HepG2 (cell line): Measurements from ENCODE around the gene ATG4B. TPM values are rescaled to one million over a fixed set of nuclear protein-coding genes. Genes with fewer than 3 reads are reported as not detected.

ENCODE experiments used
- ATAC-seq: fragments of 200-7000 bp; cut with Tn5 transposase; 3 replicates; pipeline ENCODE4 v1.9.1; 2020; ENCODE audit warnings: mild to moderate bottlenecking, moderate library complexity
- BruUV-seq: library from RNA; stranded (reverse); fragments of 400-500 nt; replicated peaks from 2 replicates; lab custom pipeline; 2021; lab: Mats Ljungman, UMichigan
- CTCF ChIA-PET: fragments of 300-600 bp; formaldehyde crosslinking; extraction: SDS; loops from one replicate; lab custom pipeline; 2021; ENCODE audit warnings: low total read pairs, inconsistent platforms, low intra/inter-chr PET ratio; lab: Yijun Ruan, JAX
- POLR2A ChIA-PET: fragments of 350-600 bp; sonication (Branson Sonifier 250); formaldehyde crosslinking; loops from one replicate; lab custom pipeline; 2020; ENCODE audit warnings: antibody characterized with exemption, inconsistent platforms; lab: Yijun Ruan, JAX
- DNase-seq: peaks from one replicate; pipeline ENCODE4 v3.0.0-alpha.2; 2015; ENCODE audit warnings: low spot score
- FAIRE-seq: peaks from 3 replicates; lab custom pipeline; 2011; peaks lifted over from hg19 to GRCh38; lab: Jason Lieb, UNC
- H2AFZ ChIP-seq: one replicate; pipeline ENCODE4 v1.6.1; 2011; ENCODE audit warnings: low read length, inconsistent platforms
- H3K27ac ChIP-seq: fragments of 300-600 bp; 3 replicates; pipeline ENCODE4 v1.8.0; 2011; ENCODE audit warnings: mixed run types, mild to moderate bottlenecking, mixed read lengths, low read length, inconsistent platforms; ENCODE audit not compliant: insufficient read depth; ENCODE audit errors: extremely low read length
- H3K27me3 ChIP-seq, 2 experiments: fragments of 200-600 bp in 1 of 2; 2 replicates in 1 of 2; 3 replicates in 1 of 2; pipeline versions ENCODE4 v1.6.0 to v1.8.0; 2011; ENCODE audit warnings: low read length in 2 of 2, mild to moderate bottlenecking in 2 of 2, moderate library complexity in 2 of 2, inconsistent platforms in 1 of 2; ENCODE audit not compliant: insufficient read depth in 2 of 2, control insufficient read depth in 1 of 2
- H3K36me3 ChIP-seq, 2 experiments: fragments of 200-600 bp in 1 of 2; replicated peaks in 1 of 2; 2 replicates in 1 of 2; 3 replicates in 1 of 2; pipeline versions ENCODE4 v1.5.1 to v1.8.0; 2011; ENCODE audit warnings: low read length in 2 of 2, inconsistent platforms in 1 of 2; ENCODE audit not compliant: insufficient read depth in 2 of 2, control insufficient read depth in 1 of 2
- H3K4me1 ChIP-seq: 2 replicates; pipeline ENCODE4 v1.5.1; 2012; ENCODE audit warnings: low read length, inconsistent platforms; ENCODE audit not compliant: insufficient read depth
- H3K4me2 ChIP-seq: 2 replicates; pipeline ENCODE4 v1.6.0; 2011; ENCODE audit warnings: low read depth, low read length, inconsistent platforms
- H3K4me3 ChIP-seq, 3 experiments: fragments of 200-600 bp in 1 of 3; sonication (generic), shearing (Covaris generic) in 1 of 3; replicated peaks in 1 of 3; 2 replicates each; pipeline ENCODE4 v1.5.1; 2011 to 2016; ENCODE audit warnings: low read length in 3 of 3, inconsistent platforms in 2 of 3, low read depth in 2 of 3, mild to moderate bottlenecking in 2 of 3, control low read depth in 1 of 3, mixed read lengths in 1 of 3; ENCODE audit not compliant: insufficient read depth in 1 of 3
- H3K79me2 ChIP-seq: one replicate; pipeline ENCODE4 v1.6.1; 2011; ENCODE audit warnings: low read length, inconsistent platforms; ENCODE audit not compliant: insufficient read depth
- H3K9ac ChIP-seq: 2 replicates; pipeline ENCODE4 v1.6.0; 2011; ENCODE audit warnings: mild to moderate bottlenecking, low read depth, low read length, inconsistent platforms; ENCODE audit not compliant: insufficient read depth
- H3K9me3 ChIP-seq: 2 replicates; pipeline ENCODE4 v1.5.1; 2012; ENCODE audit warnings: mild to moderate bottlenecking, low read length
- H4K20me1 ChIP-seq: 2 replicates; pipeline ENCODE4 v1.6.0; 2011; ENCODE audit warnings: inconsistent platforms, mild to moderate bottlenecking, low read length, moderate library complexity; ENCODE audit not compliant: insufficient read depth
- HOXA3 ChIP-seq: sonication (generic); formaldehyde crosslinking; IDR thresholded peaks from 2 replicates; pipeline ENCODE4 v1.5.0; 2020; ENCODE audit warnings: missing genetic modification reagents
- KDM2A ChIP-seq: sonication (generic); formaldehyde crosslinking; IDR thresholded peaks from 2 replicates; pipeline ENCODE4 v1.4.0; 2020; ENCODE audit warnings: low read depth, missing genetic modification reagents, borderline replicate concordance
- KDM3A ChIP-seq: IDR thresholded peaks from 2 replicates; pipeline ENCODE4 v1.6.1; 2018; ENCODE audit warnings: low read depth, missing compliant biosample characterization
- MAFF ChIP-seq: IDR thresholded peaks from 2 replicates; pipeline ENCODE4 v1.6.1; 2011; ENCODE audit warnings: low read depth, low read length, improper control_type of control experiment
- MIER3 ChIP-seq: IDR thresholded peaks from 2 replicates; pipeline ENCODE4 v1.6.1; 2016; ENCODE audit warnings: missing compliant biosample characterization, borderline replicate concordance
- PBX2 ChIP-seq: IDR thresholded peaks from 2 replicates; pipeline ENCODE4 v1.6.1; 2016; ENCODE audit warnings: control low read depth
- PHF5A ChIP-seq: IDR thresholded peaks from one replicate; pipeline ENCODE4 v1.6.1; 2018; ENCODE audit warnings: low read depth, missing genetic modification reagents; ENCODE audit not compliant: unreplicated experiment
- PHF8 ChIP-seq: sonication (generic); formaldehyde crosslinking; IDR thresholded peaks from 2 replicates; pipeline ENCODE4 v1.5.0; 2020; ENCODE audit warnings: missing genetic modification reagents
- PRDM4 ChIP-seq: sonication (generic); formaldehyde crosslinking; IDR thresholded peaks from 2 replicates; pipeline ENCODE4 v1.9.0; 2021; ENCODE audit warnings: missing genetic modification reagents, borderline replicate concordance
- RARG ChIP-seq: sonication (generic); formaldehyde crosslinking; IDR thresholded peaks from 2 replicates; pipeline ENCODE4 v1.4.0; 2020; ENCODE audit warnings: low read depth, mild to moderate bottlenecking, missing genetic modification reagents
- RBM39 ChIP-seq: fragments of 200-400 bp; formaldehyde crosslinking; IDR thresholded peaks from one replicate; pipeline ENCODE4 v1.6.1; 2018; ENCODE audit warnings: antibody characterized with exemption, mild to moderate bottlenecking, low read depth, low read length; ENCODE audit not compliant: poor library complexity, severe bottlenecking
- SOX6 ChIP-seq, 2 experiments: fragments of 450-650 bp in 1 of 2; sonication (generic) in 1 of 2; formaldehyde crosslinking in 1 of 2; IDR thresholded peaks; 2 replicates each; pipeline versions ENCODE4 v1.4.0 to v1.6.1; 2017 to 2020; ENCODE audit warnings: antibody characterized with exemption in 1 of 2, mild to moderate bottlenecking in 1 of 2, missing genetic modification reagents in 1 of 2
- SP140L ChIP-seq: sonication (generic); formaldehyde crosslinking; IDR thresholded peaks from 2 replicates; pipeline ENCODE4 v1.4.0; 2020; ENCODE audit warnings: missing genetic modification reagents, borderline replicate concordance
- TARDBP ChIP-seq: sonication (generic); formaldehyde crosslinking; IDR thresholded peaks from 2 replicates; pipeline ENCODE4 v1.8.0; 2022; ENCODE audit warnings: mild to moderate bottlenecking, missing genetic modification reagents
- YEATS4 ChIP-seq: sonication (generic); formaldehyde crosslinking; IDR thresholded peaks from 2 replicates; pipeline ENCODE4 v1.4.0; 2020; ENCODE audit warnings: missing genetic modification reagents, borderline replicate concordance
- ZNF34 ChIP-seq: sonication (generic); formaldehyde crosslinking; IDR thresholded peaks from 2 replicates; pipeline ENCODE4 v1.4.0; 2020; ENCODE audit warnings: mild to moderate bottlenecking, missing genetic modification reagents, borderline replicate concordance
- ZNF543 ChIP-seq: sonication (generic); formaldehyde crosslinking; IDR thresholded peaks from 2 replicates; pipeline ENCODE4 v1.4.0; 2020; ENCODE audit warnings: mild to moderate bottlenecking, missing genetic modification reagents
- ZNF564 ChIP-seq: sonication (generic); formaldehyde crosslinking; IDR thresholded peaks from 2 replicates; pipeline ENCODE4 v1.8.1; 2023; ENCODE audit warnings: mild to moderate bottlenecking, missing genetic modification reagents
- ZNF724P ChIP-seq: sonication (generic); formaldehyde crosslinking; IDR thresholded peaks from 2 replicates; pipeline ENCODE4 v1.8.0; 2022; ENCODE audit warnings: missing genetic modification reagents, borderline replicate concordance
- WGBS: methylation state at CpG from one replicate; pipeline ENCODE4 v1.1.6; 2017; ENCODE audit warnings: low lambda C conversion rate; 5-methylcytosine and 5-hydroxymethylcytosine counted together
- in situ Hi-C: cut with HindIII; loops from 2 replicates; pipeline ENCODE4 v1.10.0; 2017; ENCODE audit warnings: low pct_unique_long_range_greater_than_20kb; ENCODE audit not compliant: extremely low pct_ligation_motif_present
- intact Hi-C: fragments of 100-400 bp; cut with micrococcal nuclease; formaldehyde crosslinking; loops from one replicate; pipeline ENCODE4 v1.10.0; 2022; ENCODE audit not compliant: unreplicated experiment
- polyA plus RNA-seq, 8 experiments: library from polyadenylated mRNA; depleted of rRNA in 3 of 8; stranded (reverse) in 7 of 8; unstranded in 1 of 8; fragments of >200 nt; fragmentation: Illumina TruSeq in 4 of 8; extraction: Trizol in 4 of 8; gene quantifications; 2 replicates each; pipeline versions ENCODE4 v1.2.1 to v1.2.3, GENCODE V29; 2011 to 2016; ENCODE audit warnings: low read depth in 4 of 8, missing spikeins in 1 of 8, mixed read lengths in 1 of 8; ENCODE audit not compliant: insufficient read depth in 1 of 8
- total RNA-seq, 5 experiments: library from RNA; depleted of rRNA; stranded (reverse); fragments of >200 nt; fragmentation: Illumina TruSeq; extraction: Trizol; gene quantifications; 2 replicates each; pipeline ENCODE4 v1.2.3, GENCODE V29; 2016; ENCODE audit warnings: low read depth in 1 of 5

Gene ATG4B
- total and polyA plus RNA-seq, 2 of the 13 experiments (the other 11 are each of a cell fraction or from before 2014, with no cell fraction given) = 95.5 to 239 TPM

GRCh38 chr2:241701399-241702154 is 64.1 kb downstream of the ATG4B start, which contains the start of gene ING5:
ING5 (plus strand) TSS chr2:241702039; CDS start chr2:241702066, 27 bp downstream.
- Histone ChIP-seq H3K9ac (peak within 1 kb of the TSS; percentile 100), H3K79me2 (peaks cover 25% of the 10 kb centered on the region), H3K4me1 (peaks cover 30% of the 10 kb centered on the region), H3K27ac (peak within 1 kb of the TSS; percentile 98), H3K4me2 (peak within 1 kb of the TSS; percentile 98), H4K20me1 (peaks cover 18% of the 10 kb centered on the region; the same call in 1 of the 2 replicates), H3K4me3 (peak within 1 kb of the TSS; percentile 81 to 99 (median 94)), H2AFZ (no peak within 1 kb of the TSS), H3K27me3 (no peaks in the 10 kb centered on the region), H3K9me3 (peaks cover 10% of the 10 kb centered on the region; the same call in 1 of the 2 replicates), H3K36me3 (peaks cover 13 to 20% of the 10 kb centered on the region in 2 experiments)
- ChIA-PET POLR2A (interaction anchor here (0.6 to 7.5 kb wide), 23 partner anchors 11 to 387 kb away, joined by 3 to 234 read pairs (median 6); partner anchors contain the start of genes ATG4B, D2HGDH, DTYMK and NEU4), CTCF (no interaction called here)
- WGBS = under 1% methylated on average over 39 of the region's 96 CpGs
- intact Hi-C loops = loop anchor here (1.0 kb wide), 1 partner anchor 15 kb away; the partner anchor contains the start of gene DTYMK
- FAIRE-seq (no peak), ATAC-seq (peak; percentile 74), DNase-seq (peak; percentile 89)
- BruUV-seq = TSS peak; percentile 88
- in situ Hi-C loops = no loop called here
- TF ChIP-seq KDM2A (peak; percentile 98), YEATS4 (CRISPR knock-in tag) (peak; percentile 98), ZNF543 (CRISPR knock-in tag) (peak; percentile 86; the same call in 1 of the 2 replicates), PHF8 (CRISPR knock-in tag) (peak; percentile 61), KDM3A (CRISPR knock-in tag) (peak; percentile 60; the same call in 1 of the 2 replicates), ZNF724P (CRISPR knock-in tag) (peak; percentile 94), PBX2 (CRISPR knock-in tag) (no peak), PHF5A (CRISPR knock-in tag) (peak; percentile 64), SOX6 (IDR thresholded peaks at IDR 0.05) (no peak), SOX6 (CRISPR knock-in tag; IDR thresholded peaks at IDR 0.05) (peak; percentile 36; the same call in 1 of the 2 replicates), ZNF564 (CRISPR knock-in tag) (peak; percentile 41; the same call in 1 of the 2 replicates), HOXA3 (CRISPR knock-in tag) (peak; percentile 65), MAFF (no peak), RBM39 (peak; percentile 52), PRDM4 (CRISPR knock-in tag) (no peak), ZNF34 (CRISPR knock-in tag) (peak; percentile 78; the same call in 1 of the 2 replicates), RARG (CRISPR knock-in tag) (no peak), TARDBP (CRISPR knock-in tag) (peak; percentile 94), MIER3 (CRISPR knock-in tag) (no peak), SP140L (CRISPR knock-in tag) (peak; percentile 86; the same call in 1 of the 2 replicates)
